ENCODE results near the gene ABI2.

ABI2 gene

GRCh38 chr2:203327901-203328759 lies at the start of gene ABI2:
ABI2 (plus strand) TSS chr2:203328394; CDS start chr2:203328515, 121 bp downstream.
- peak; percentile 71 for DNase-seq
- H3K27me3 ChIP-seq (replicated peaks): no peaks in the 10 kb centered on the region
- in situ Hi-C loops (cut with HindIII; ENCODE audit: low pct_ligation_motif_present, low sequenced_read_pairs): no loop called here
- H3K36me3 ChIP-seq (replicated peaks): no peaks in the 10 kb centered on the region
- TF ChIP-seq, protein P1, sequence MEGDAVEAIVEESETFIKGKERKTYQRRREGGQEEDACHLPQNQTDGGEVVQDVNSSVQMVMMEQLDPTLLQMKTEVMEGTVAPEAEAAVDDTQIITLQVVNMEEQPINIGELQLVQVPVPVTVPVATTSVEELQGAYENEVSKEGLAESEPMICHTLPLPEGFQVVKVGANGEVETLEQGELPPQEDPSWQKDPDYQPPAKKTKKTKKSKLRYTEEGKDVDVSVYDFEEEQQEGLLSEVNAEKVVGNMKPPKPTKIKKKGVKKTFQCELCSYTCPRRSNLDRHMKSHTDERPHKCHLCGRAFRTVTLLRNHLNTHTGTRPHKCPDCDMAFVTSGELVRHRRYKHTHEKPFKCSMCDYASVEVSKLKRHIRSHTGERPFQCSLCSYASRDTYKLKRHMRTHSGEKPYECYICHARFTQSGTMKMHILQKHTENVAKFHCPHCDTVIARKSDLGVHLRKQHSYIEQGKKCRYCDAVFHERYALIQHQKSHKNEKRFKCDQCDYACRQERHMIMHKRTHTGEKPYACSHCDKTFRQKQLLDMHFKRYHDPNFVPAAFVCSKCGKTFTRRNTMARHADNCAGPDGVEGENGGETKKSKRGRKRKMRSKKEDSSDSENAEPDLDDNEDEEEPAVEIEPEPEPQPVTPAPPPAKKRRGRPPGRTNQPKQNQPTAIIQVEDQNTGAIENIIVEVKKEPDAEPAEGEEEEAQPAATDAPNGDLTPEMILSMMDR (IDR thresholded peaks at IDR 0.05; ENCODE audit: low read depth, low read length, missing control alignments): no peak
- H3K27ac ChIP-seq: peak within 1 kb of the TSS; percentile 68
- peak within 1 kb of the TSS; percentile 83 for H3K4me3 ChIP-seq (ENCODE audit: low read depth, low read length)

- TF ChIP-seq, protein P1 (IDR thresholded peaks at IDR 0.05; ENCODE audit: low read depth, low read length, missing control alignments): no peak
- DNase-seq: no peak
- no peak overlapping the region for H3K4me3 ChIP-seq (ENCODE audit: low read depth, low read length)
- H3K27ac ChIP-seq: no peak overlapping the region
- peaks cover 31% of the 10 kb centered on the region for H3K36me3 ChIP-seq (replicated peaks)
- in situ Hi-C loops (cut with HindIII; ENCODE audit: low pct_ligation_motif_present, low sequenced_read_pairs): no loop called here
- H3K27me3 ChIP-seq (replicated peaks): no peaks in the 10 kb centered on the region
Observed at GRCh38 chr2:203279288-203279687, 48.9 kb upstream of the ABI2 start.

GRCh38 chr2:203280428-203281064 lies 47.6 kb upstream of the ABI2 start:
- peak overlapping the region; percentile 61 for H3K27ac ChIP-seq
- in situ Hi-C loops (cut with HindIII; ENCODE audit: low pct_ligation_motif_present, low sequenced_read_pairs): no loop called here
- H3K27me3 ChIP-seq (replicated peaks): no peaks in the 10 kb centered on the region
- peak; percentile 53 for DNase-seq
- TF ChIP-seq, protein P1 (IDR thresholded peaks at IDR 0.05; ENCODE audit: low read depth, low read length, missing control alignments): no peak
- H3K36me3 ChIP-seq (replicated peaks): peaks cover 28% of the 10 kb centered on the region
- no peak overlapping the region for H3K4me3 ChIP-seq (ENCODE audit: low read depth, low read length)

GRCh38 chr2:203282101-203282500 lies 46.1 kb upstream of the ABI2 start:
- H3K27ac ChIP-seq: no peak overlapping the region
- H3K4me3 ChIP-seq (ENCODE audit: low read depth, low read length): no peak overlapping the region
- H3K27me3 ChIP-seq (replicated peaks): no peaks in the 10 kb centered on the region
- in situ Hi-C loops (cut with HindIII; ENCODE audit: low pct_ligation_motif_present, low sequenced_read_pairs): no loop called here
- TF ChIP-seq, protein P1 (IDR thresholded peaks at IDR 0.05; ENCODE audit: low read depth, low read length, missing control alignments): no peak
- H3K36me3 ChIP-seq (replicated peaks): peaks cover 34% of the 10 kb centered on the region
- DNase-seq: no peak

DNA sequence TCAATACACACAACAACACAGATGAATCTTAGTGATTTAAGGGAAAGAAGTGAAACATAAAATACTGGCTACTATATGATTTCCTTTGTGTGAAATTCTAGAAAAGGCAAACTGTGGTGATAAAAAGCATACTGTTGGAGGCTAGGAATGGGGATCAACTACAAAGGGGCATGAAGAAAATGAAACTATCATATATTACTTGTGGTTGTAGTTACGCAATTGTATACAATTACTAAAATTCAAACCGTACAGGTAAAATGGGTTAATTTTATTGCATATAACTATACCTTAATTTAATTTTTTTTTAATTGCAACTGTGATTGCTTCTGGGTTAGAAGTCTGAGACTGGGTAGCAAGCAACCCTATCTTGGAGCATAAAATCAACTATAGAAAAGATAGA lies 41.7 kb upstream of the ABI2 start:
- DNase-seq: no peak
- in situ Hi-C loops (cut with HindIII; ENCODE audit: low pct_ligation_motif_present, low sequenced_read_pairs): no loop called here
- Histone ChIP-seq H3K36me3 (replicated peaks) (peaks cover 20% of the 10 kb centered on the region), H3K27ac (no peak overlapping the region), H3K4me3 (ENCODE audit: low read depth, low read length) (no peak overlapping the region), H3K27me3 (replicated peaks) (no peaks in the 10 kb centered on the region)
- TF ChIP-seq, protein P1 (IDR thresholded peaks at IDR 0.05; ENCODE audit: low read depth, low read length, missing control alignments): no peak

Measured in brain microvascular endothelial cell (primary cell).